ENCODE results near the gene TIE1. TPM values are rescaled to one million over a fixed set of nuclear protein-coding genes. Genes with fewer than 3 reads are reported as not detected.

TIE1 gene
- total RNA-seq, 2 donors from 2014 or later: 23.7 to 25.7 TPM

GRCh38 chr1:43334453-43335205 lies 33.8 kb downstream of the TIE1 start:
- H3K27ac ChIP-seq: no peak overlapping the region
- no peak overlapping the region for H3K4me3 ChIP-seq
- H3K27me3 ChIP-seq (replicated peaks; ENCODE audit: insufficient read depth): no peaks in the 10 kb centered on the region
- no peak for ATAC-seq (ENCODE audit: insufficient number of reproducible peaks, low FRiP score, low read depth)
- H3K4me1 ChIP-seq (ENCODE audit: control insufficient read depth in 1 of 2, low read depth in 2 of 2): peaks cover 0 to 6% of the 10 kb centered on the region in 2 donors
- DNase-seq (ENCODE audit: low spot score): no peak
- H3K9me3 ChIP-seq: no peaks in the 10 kb centered on the region
- TF ChIP-seq CTCF (IDR thresholded peaks at IDR 0.05): no peak
- H3K36me3 ChIP-seq: no peaks in the 10 kb centered on the region

- no peaks in the 10 kb centered on the region for H3K9me3 ChIP-seq
- DNase-seq (ENCODE audit: low spot score) (no peak), ATAC-seq (ENCODE audit: insufficient number of reproducible peaks, low FRiP score, low read depth) (no peak)
- no peak within 1 kb of the TSS for H3K4me3 ChIP-seq
- H3K27me3 ChIP-seq (replicated peaks; ENCODE audit: insufficient read depth): no peaks in the 10 kb centered on the region
- no peaks in the 10 kb centered on the region for H3K36me3 ChIP-seq
- H3K4me1 ChIP-seq (ENCODE audit: control insufficient read depth in 1 of 2, low read depth in 2 of 2): no peaks in the 10 kb centered on the region
- TF ChIP-seq CTCF (IDR thresholded peaks at IDR 0.05): no peak
- H3K27ac ChIP-seq: no peak within 1 kb of the TSS
Observed at GRCh38 chr1:43337588-43337987, 36.8 kb downstream of the TIE1 start, which contains the start of gene MPL. TSS of gene MPL (plus strand) at chr1:43337818. CDS start at chr1:43337849, 31 bp downstream.

- ATAC-seq (ENCODE audit: insufficient number of reproducible peaks, low FRiP score, low read depth) (no peak), DNase-seq (ENCODE audit: low spot score) (no peak)
- Histone ChIP-seq H3K27ac (no peak overlapping the region), H3K4me1 (ENCODE audit: control insufficient read depth in 1 of 2, low read depth in 2 of 2) (no peaks in the 10 kb centered on the region), H3K9me3 (no peaks in the 10 kb centered on the region), H3K4me3 (no peak overlapping the region), H3K27me3 (replicated peaks; ENCODE audit: insufficient read depth) (no peaks in the 10 kb centered on the region), H3K36me3 (no peaks in the 10 kb centered on the region)
- TF ChIP-seq CTCF (IDR thresholded peaks at IDR 0.05): no peak
Observed at GRCh38 chr1:43338001-43338400, 37.2 kb downstream of the TIE1 start.

- H3K9me3 ChIP-seq: no peaks in the 10 kb centered on the region
- H3K27ac ChIP-seq: no peak overlapping the region
- peaks cover 0 to 6% of the 10 kb centered on the region in 2 donors for H3K4me1 ChIP-seq (ENCODE audit: control insufficient read depth in 1 of 2, low read depth in 2 of 2)
- no peak overlapping the region for H3K4me3 ChIP-seq
- TF ChIP-seq CTCF (IDR thresholded peaks at IDR 0.05): no peak
- no peaks in the 10 kb centered on the region for H3K36me3 ChIP-seq
- ATAC-seq (ENCODE audit: insufficient number of reproducible peaks, low FRiP score, low read depth) (no peak), DNase-seq (ENCODE audit: low spot score) (no peak)
- H3K27me3 ChIP-seq (replicated peaks; ENCODE audit: insufficient read depth): no peaks in the 10 kb centered on the region
Observed at GRCh38 chr1:43339584-43340232, 38.9 kb downstream of the TIE1 start.

- no peaks in the 10 kb centered on the region for H3K36me3 ChIP-seq
- DNase-seq (ENCODE audit: low spot score) (no peak), ATAC-seq (ENCODE audit: insufficient number of reproducible peaks, low FRiP score, low read depth) (no peak)
- H3K4me3 ChIP-seq: no peak overlapping the region
- H3K9me3 ChIP-seq: no peaks in the 10 kb centered on the region
- no peak for TF ChIP-seq CTCF (IDR thresholded peaks at IDR 0.05)
- H3K27me3 ChIP-seq (replicated peaks; ENCODE audit: insufficient read depth): no peaks in the 10 kb centered on the region
- H3K27ac ChIP-seq: no peak overlapping the region
- peaks cover 0 to 6% of the 10 kb centered on the region in 2 donors for H3K4me1 ChIP-seq (ENCODE audit: control insufficient read depth in 1 of 2, low read depth in 2 of 2)
Observed at GRCh38 chr1:43340559-43340958, 39.8 kb downstream of the TIE1 start.
